HAP-1 (cell line): Measurements from ENCODE around the gene SLC9C1.

Source experiments
- DNase-seq, 2 experiments: peaks; one replicate each; pipeline ENCODE4 v3.0.0-alpha.2; 2016 to 2020; ENCODE audit warnings: low spot score in 2 of 2
- H3K27me3 ChIP-seq: fragments of 250-450 bp; sonication (Bioruptor Pico); 2 replicates; pipeline ENCODE4 v1.5.1; 2020; ENCODE audit warnings: low read depth, mild to moderate bottlenecking, moderate library complexity
- H3K36me3 ChIP-seq: fragments of 250-450 bp; sonication (Bioruptor Pico); replicated peaks from 2 replicates; pipeline ENCODE4 v1.5.1; 2020; ENCODE audit warnings: mild to moderate bottlenecking
- H3K4me1 ChIP-seq: fragments of 250-450 bp; sonication (Bioruptor Pico); 2 replicates; pipeline ENCODE4 v1.5.1; 2020; ENCODE audit warnings: mild to moderate bottlenecking
- H3K4me3 ChIP-seq: fragments of 250-450 bp; sonication (Bioruptor Pico); 2 replicates; pipeline ENCODE4 v1.5.1; 2020; ENCODE audit warnings: mild to moderate bottlenecking, moderate library complexity
- H3K9me3 ChIP-seq: fragments of 250-450 bp; sonication (Bioruptor Pico); 2 replicates; pipeline ENCODE4 v1.5.1; 2020; ENCODE audit warnings: mild to moderate bottlenecking, moderate library complexity
- in situ Hi-C: fragments of 300-500 bp; cut with MboI; formaldehyde crosslinking; loops from 3 replicates; pipeline ENCODE4 v1.14.3; 2020; ENCODE audit warnings: low sequenced_read_pairs, inconsistent platforms, mixed read lengths

SLC9C1 gene

DNA sequence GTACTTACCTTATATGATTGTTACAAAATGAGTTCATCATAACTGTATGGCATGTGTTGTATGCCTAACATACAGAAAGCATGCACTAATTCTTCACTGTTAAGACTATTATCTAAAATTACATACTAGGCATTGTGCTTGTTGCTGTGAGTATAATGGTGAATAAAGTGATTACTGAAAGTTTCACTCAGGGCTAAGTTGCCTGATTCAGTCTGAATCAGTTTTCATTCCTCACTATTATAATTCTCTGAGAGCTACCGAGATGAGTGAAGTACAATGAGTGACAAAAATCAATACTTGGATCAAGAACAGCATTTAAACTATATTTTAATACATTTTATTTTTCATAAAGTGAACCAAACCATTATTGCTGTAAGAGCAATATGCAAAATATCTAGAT, 153.4 kb downstream of the SLC9C1 start:
- H3K27me3 ChIP-seq: no peaks in the 10 kb centered on the region
- H3K4me3 ChIP-seq: no peak overlapping the region
- H3K4me1 ChIP-seq: peaks cover 6% of the 10 kb centered on the region
- no peaks in the 10 kb centered on the region for H3K36me3 ChIP-seq
- DNase-seq: no peak
- in situ Hi-C loops: no loop called here
- peaks cover 3% of the 10 kb centered on the region; the same call in 1 of the 2 replicates for H3K9me3 ChIP-seq

DNA sequence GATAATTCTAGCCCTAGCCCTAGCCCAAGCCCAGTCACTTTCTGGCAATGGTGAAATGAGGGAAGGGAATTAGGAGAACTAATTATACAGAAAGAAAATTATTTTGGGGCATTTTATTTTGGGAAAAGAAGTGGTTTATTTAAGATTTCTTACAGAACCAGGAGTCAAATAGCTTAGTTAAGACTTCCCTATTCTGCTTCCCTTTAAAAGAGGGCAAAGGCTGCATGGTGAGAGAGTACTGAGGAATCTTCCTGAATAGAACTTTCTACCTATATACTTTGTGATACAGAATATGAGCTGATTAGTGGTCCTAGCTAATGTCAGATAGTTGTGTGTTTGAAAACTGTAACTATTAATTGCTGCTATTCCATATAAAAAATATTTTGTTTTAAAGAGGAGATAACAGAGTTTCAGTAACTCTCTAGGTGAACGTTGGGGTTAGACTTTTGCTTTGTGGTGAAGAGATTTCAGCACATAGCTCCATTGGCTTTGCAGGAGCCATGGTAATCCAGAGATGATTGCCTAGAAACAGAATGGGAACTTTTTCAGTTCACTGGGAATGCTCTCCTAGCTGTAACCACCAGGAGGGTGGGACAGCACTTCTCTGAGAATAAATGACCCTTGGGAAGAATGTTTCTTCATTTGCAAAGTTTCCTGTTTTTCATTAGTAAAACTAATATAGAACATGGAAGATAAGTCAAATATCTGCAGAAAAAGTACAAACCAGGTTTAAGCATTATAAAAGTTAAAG, 155.6 kb downstream of the SLC9C1 start:
- in situ Hi-C loops: no loop called here
- Histone ChIP-seq H3K4me3 (no peak overlapping the region), H3K4me1 (peaks cover 6% of the 10 kb centered on the region), H3K9me3 (no peaks in the 10 kb centered on the region), H3K27me3 (no peaks in the 10 kb centered on the region), H3K36me3 (no peaks in the 10 kb centered on the region)
- DNase-seq: no peak

DNA sequence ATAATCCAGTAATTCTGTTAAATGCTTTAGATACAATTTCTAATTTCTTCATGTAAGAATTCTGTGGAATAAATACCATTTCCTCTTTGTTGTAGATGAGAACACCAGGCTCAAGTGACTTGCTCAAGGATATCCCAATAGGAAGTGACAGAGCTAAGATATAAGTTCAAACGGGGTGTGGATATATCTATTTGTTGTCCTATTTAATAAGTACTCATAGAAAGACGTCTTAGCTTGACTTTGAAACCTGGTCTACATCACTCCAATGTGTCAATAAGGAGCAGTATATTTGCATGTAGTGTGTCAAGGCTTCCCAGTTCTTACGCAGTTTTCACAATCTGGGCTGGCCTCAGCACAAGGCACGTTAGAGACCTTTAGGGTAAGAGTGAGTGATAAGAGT, 156.2 kb downstream of the SLC9C1 start:
- Histone ChIP-seq H3K4me3 (no peak overlapping the region), H3K4me1 (peaks cover 6% of the 10 kb centered on the region), H3K9me3 (no peaks in the 10 kb centered on the region), H3K36me3 (no peaks in the 10 kb centered on the region), H3K27me3 (no peaks in the 10 kb centered on the region)
- in situ Hi-C loops: no loop called here
- DNase-seq: no peak

DNA sequence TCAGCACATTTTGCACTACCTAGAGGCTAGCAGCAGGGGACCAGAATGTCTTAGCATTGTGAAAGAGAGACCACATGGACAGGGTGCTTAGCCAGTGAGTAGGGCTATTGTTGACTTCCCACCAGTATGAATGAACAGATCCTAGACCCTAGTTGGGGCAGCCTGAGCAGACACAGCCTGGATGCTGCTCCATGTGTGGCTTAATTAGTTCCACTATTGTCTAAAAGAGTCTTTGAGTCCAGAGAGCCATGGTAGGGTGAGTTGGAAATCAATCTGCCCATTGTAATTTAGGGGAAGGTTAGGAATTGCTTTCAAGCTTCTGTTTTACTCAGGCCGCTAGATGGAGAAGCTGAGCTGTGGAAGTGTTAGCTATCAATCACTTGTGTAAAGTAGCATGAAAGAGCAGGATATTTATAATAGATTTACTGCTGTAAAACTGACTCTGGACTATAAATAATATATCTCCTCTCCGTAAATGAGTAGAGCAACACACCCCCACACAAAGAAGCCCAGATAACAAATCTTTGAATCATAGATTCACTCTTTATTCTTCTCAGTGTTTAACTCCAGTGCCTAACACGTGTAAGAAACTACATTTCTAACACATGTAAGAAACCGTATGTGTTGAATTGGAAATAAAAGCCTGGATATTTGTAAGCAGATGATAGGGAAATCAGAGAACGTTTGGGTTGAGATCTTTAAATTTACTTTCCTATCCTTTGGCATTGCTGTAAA, 156.9 kb downstream of the SLC9C1 start:
- Histone ChIP-seq H3K9me3 (no peaks in the 10 kb centered on the region), H3K36me3 (no peaks in the 10 kb centered on the region), H3K4me1 (peaks cover 6% of the 10 kb centered on the region), H3K27me3 (no peaks in the 10 kb centered on the region), H3K4me3 (no peak overlapping the region)
- peak; percentile 65 to 70 for DNase-seq
- in situ Hi-C loops: no loop called here

DNA sequence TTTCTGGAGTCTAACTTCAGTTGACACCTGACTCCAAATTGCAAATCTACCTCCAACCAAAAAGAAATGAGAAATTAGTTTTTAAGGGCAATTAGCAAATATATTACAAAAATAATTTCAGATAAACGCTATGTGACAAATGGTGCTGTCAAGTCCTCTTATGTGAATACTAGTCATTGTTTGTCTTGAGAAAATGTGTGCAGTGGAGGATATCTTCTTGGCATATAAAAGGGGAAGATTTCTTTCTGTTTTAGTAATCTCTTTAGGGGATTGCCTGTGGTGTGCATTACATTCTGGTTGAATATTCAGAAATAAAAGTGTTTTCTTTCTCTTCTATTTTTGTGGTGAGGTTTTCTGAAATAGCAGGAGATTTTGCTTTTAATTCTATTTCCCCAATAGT, 158.0 kb downstream of the SLC9C1 start:
- Histone ChIP-seq H3K9me3 (no peaks in the 10 kb centered on the region), H3K4me1 (peaks cover 6% of the 10 kb centered on the region), H3K36me3 (no peaks in the 10 kb centered on the region), H3K4me3 (no peak overlapping the region), H3K27me3 (no peaks in the 10 kb centered on the region)
- in situ Hi-C loops: no loop called here
- no peak for DNase-seq

DNA sequence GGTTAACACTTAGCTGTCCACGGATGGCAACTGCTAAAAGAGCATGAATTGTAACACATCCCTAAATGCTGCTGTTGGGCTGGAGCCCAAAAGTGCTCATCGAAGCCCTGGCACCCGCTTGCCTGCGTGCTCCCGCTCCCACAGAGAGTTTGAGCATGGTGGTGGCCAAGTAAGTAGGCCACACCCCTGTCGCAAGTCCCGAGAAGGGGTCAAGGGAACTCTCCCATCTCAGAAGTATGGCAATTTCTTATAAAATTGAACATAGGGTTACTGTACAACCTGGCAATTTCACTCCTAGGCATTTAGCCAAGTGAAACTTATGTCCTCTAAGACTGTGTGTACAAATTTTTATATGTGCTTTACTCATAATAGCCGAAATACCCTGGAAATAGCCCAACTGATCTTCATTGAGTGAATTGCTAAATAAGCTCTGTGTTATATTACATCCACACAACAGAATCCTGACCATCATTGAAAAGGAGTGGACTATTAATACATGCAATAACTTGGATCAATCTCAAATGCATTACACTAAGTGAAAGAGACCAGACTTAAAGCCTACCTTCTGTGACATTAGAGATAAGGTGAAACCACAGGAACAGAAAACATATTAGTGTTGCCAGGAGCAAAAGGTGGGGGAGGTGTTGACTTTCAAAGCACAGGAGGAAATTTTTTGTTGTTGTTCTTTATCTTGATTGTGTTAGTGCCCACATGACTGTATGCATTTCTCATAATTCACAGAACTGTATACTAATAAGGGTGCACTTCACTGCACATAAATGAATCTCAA, 159.5 kb downstream of the SLC9C1 start:
- H3K4me3 ChIP-seq: no peak overlapping the region
- H3K36me3 ChIP-seq: no peaks in the 10 kb centered on the region
- H3K4me1 ChIP-seq: peaks cover 9% of the 10 kb centered on the region
- DNase-seq: no peak
- no peaks in the 10 kb centered on the region for H3K9me3 ChIP-seq
- H3K27me3 ChIP-seq: no peaks in the 10 kb centered on the region
- in situ Hi-C loops: no loop called here

DNA sequence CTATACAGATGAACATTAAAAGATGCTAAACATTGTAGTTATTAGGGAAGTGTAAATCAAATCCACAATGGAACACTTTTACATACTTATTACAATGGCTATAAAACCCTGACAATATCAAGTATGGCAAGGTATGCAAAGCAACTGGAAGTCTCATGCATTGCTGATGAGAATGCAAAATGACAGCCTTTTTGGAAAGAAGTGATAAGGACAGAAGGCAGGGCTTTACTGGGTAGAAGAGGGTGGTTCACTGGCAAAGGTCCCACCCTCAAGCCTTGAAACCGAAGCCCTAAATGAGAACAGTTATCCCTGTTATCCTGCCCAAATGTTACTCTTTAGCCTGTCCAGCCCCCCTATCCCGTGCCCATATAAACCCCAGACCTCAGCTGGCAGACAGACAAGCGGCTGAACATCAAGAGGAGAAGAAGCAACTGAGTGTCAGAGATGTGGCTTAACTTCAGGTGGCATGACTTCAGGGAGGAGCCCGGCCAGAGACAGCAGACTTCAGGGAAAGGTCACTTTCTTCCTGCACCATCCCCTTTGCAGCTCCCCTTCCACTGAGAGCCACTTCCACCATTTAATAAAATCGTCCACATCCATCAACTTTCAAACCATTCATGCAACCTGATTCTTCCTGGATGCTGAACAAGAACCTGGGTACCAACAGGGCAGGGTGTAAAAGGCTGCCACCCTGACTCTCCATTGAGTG, 160.2 kb downstream of the SLC9C1 start:
- DNase-seq: no peak
- in situ Hi-C loops: no loop called here
- no peaks in the 10 kb centered on the region for H3K9me3 ChIP-seq
- no peak overlapping the region for H3K4me3 ChIP-seq
- peaks cover 15% of the 10 kb centered on the region for H3K4me1 ChIP-seq
- H3K27me3 ChIP-seq: no peaks in the 10 kb centered on the region
- H3K36me3 ChIP-seq: no peaks in the 10 kb centered on the region

DNA sequence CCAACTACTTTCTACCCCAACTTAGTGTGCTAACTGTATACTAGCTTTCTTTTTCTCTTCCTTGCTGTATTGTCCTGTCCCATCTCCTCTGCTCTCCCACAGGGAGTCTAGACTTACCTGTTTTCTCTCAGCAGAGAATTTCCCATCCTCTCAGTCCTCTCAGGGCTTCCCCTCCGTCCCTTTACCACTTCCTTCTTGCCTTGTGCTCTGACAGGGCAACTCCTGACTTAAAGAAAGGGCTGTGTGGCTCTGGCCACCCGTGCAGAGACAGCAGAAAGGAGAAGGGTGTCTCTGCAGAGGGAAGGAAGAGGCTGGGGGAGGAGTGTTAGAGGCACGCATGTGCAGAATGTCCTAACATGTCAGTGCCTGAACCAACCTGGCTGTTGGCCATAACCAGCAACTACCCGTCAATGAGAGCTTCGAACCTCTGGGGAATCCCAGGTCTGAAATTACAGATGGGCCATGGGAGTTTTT, 161.0 kb downstream of the SLC9C1 start, which contains the start of gene GCSAM:
TSS of gene GCSAM (minus strand) at position 274 of the 474 bp plus-strand sequence. CDS start at position 146, 128 bp downstream.
- no peaks in the 10 kb centered on the region for H3K36me3 ChIP-seq
- H3K27me3 ChIP-seq: no peaks in the 10 kb centered on the region
- DNase-seq: no peak
- in situ Hi-C loops: no loop called here
- H3K4me1 ChIP-seq: peaks cover 15% of the 10 kb centered on the region
- no peak within 1 kb of the TSS for H3K4me3 ChIP-seq
- H3K9me3 ChIP-seq: no peaks in the 10 kb centered on the region

DNA sequence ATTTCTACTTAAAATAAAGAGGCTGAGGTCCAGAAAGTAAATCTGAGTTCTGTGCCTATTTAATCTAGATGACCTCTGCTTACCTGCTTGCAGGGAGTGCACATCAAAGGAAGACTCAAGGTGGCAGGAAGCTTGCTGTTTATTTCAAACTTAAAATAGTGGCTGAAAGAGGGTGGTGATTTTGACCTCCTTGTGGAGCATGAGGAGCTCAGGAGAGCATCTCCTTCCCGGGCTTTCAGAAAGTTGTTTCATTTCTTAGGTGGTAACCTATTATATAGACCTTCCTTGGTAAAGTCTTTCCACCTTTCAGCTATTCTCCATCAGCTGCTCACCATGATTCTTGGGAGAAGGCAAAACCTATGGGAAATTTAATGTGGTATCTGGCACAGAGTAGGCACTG, 161.5 kb downstream of the SLC9C1 start:
- H3K4me3 ChIP-seq: no peak overlapping the region
- H3K36me3 ChIP-seq: no peaks in the 10 kb centered on the region
- in situ Hi-C loops: no loop called here
- DNase-seq: no peak
- no peaks in the 10 kb centered on the region for H3K27me3 ChIP-seq
- H3K9me3 ChIP-seq: no peaks in the 10 kb centered on the region
- H3K4me1 ChIP-seq: peaks cover 16% of the 10 kb centered on the region

DNA sequence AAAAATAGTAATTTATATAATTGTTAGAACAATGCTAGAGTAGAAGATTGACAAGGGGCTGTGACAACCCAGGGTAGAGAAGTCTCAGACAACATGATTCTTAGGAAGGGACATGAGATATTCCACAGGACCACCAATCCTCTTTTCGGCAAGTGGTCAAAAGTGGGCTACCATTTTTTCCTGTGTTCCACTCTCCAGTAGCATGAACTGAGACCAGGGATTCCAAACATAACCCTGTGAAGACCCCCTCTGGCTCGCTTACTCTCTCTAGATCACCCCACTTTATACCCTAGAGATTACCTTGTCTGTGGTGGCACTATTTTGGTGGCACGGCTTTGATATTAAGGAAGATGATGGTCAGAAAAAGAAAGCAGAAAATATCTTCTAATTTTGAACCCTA, 161.9 kb downstream of the SLC9C1 start:
- no peaks in the 10 kb centered on the region for H3K27me3 ChIP-seq
- no peaks in the 10 kb centered on the region for H3K36me3 ChIP-seq
- peaks cover 17% of the 10 kb centered on the region for H3K4me1 ChIP-seq
- no peak overlapping the region for H3K4me3 ChIP-seq
- in situ Hi-C loops: no loop called here
- DNase-seq: no peak
- H3K9me3 ChIP-seq: no peaks in the 10 kb centered on the region

DNA sequence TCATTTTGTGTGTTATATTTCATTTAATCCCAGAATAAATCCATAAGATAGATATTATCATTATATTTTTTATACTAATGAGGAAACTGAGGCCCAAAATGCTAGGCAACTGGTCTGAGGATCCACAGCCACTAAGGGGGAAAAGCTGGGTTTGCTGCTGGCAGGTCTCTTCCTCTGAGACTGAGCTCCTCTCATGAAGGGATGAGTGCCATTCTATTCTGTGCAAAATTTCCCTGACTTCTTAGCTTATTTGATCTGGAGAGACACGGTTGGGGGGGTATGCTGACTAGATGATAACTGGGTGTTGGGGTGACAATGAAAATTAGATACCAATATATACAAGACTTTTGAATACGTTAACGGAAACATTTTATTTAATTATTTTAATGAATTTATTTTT, 162.9 kb downstream of the SLC9C1 start:
- Histone ChIP-seq H3K36me3 (no peaks in the 10 kb centered on the region), H3K4me1 (peaks cover 20% of the 10 kb centered on the region), H3K27me3 (no peaks in the 10 kb centered on the region), H3K4me3 (no peak overlapping the region), H3K9me3 (no peaks in the 10 kb centered on the region)
- in situ Hi-C loops: no loop called here
- DNase-seq: no peak

DNA sequence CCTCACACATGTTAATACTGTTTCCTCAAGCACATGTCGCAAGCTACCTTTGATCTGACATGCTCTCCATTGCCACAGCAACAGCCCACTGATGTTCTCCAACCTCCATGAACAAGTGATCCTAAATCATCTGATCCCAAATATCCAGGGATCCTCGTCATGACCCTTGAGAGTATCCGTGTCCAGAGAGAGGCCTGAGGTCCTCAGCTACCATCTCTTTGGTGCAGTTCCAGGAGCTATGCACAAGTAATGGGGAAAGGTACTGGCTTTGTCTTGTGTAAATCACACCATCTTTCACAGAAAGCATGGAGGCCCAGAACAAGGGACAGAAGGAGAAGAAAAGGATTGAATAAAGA, 163.4 kb downstream of the SLC9C1 start:
- no peaks in the 10 kb centered on the region for H3K27me3 ChIP-seq
- no peaks in the 10 kb centered on the region for H3K9me3 ChIP-seq
- no peaks in the 10 kb centered on the region for H3K36me3 ChIP-seq
- in situ Hi-C loops: no loop called here
- H3K4me1 ChIP-seq: peaks cover 24% of the 10 kb centered on the region
- DNase-seq: no peak
- no peak overlapping the region for H3K4me3 ChIP-seq

DNA sequence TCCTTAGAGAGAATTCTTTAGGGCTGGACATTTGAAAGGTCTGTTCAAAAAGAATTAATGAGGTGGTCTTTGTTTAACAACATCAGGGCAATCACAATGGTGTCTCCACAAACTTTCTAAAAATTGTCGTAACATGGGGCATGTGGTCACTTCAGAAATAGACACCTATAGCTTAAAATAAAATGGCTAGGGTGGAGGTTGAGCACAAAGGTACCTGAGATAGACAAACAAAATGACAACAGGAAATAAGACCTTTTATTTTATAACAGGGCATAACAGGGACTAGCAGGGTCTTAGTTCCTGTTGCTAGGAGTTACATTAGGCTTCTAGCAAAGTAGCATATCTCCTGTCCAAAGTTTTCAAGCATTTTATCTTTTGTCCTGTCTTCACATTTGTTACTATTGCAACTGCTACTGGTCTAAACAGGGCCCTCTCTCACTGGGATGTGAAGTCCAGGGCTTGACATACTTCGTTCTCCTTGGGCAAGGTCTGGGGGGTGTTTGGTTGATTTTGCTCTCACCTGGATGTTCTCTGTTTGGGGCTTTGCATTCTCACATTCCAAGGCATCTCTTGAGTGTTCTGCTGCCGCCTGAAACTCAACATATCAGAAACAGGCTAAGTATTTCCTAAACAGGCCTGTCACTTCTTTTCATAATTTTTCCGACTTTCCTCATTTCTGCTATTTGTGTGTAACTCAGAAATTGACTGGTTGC, 163.9 kb downstream of the SLC9C1 start:
- H3K4me1 ChIP-seq: peaks cover 24% of the 10 kb centered on the region
- H3K4me3 ChIP-seq: no peak overlapping the region
- in situ Hi-C loops: no loop called here
- H3K27me3 ChIP-seq: no peaks in the 10 kb centered on the region
- no peaks in the 10 kb centered on the region for H3K36me3 ChIP-seq
- H3K9me3 ChIP-seq: no peaks in the 10 kb centered on the region
- DNase-seq: no peak
